Fibroblast of skin of right biceps (primary cell): Measurements from ENCODE around the gene DUSP3.

Experiments used
- DNase-seq: peaks from one replicate; pipeline ENCODE4 v3.0.0-alpha.2; 2013

DUSP3 gene

GRCh38 chr17:43767713-43768059 lies 11.1 kb downstream of the DUSP3 start:
- DNase-seq: no peak

DNA sequence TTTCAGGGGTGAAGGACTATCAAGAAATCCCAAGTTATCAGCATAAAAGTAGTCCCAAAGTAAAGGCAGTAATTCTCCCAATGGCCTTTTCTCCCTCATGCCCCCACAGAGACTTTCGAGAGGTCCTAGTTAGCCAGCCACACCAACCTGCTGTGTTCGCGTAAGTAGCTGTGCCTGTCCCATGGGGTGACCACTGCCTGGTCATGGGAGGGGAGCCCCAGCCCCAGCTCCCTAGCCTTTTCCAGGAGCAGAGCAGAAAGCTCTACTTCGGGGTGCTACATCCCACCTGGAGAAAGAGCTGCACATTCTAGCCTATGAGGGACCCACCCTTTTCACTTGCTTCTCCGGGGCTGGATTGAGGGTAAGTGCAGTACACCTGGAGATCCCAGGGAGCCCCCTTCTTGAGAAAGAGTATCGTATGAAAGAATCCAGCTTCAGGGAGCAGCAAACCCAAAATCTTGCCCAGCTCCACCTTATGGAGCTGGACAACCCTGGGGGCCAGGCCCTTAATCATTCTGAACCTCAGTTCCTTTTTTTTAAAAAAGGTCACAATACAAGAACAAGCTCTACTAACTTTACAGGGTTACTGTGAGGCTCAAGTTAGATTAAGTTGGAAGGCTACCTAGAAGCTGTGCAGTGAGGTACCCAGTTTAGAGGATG lies 11.6 kb downstream of the DUSP3 start:
- no peak for DNase-seq

DNA sequence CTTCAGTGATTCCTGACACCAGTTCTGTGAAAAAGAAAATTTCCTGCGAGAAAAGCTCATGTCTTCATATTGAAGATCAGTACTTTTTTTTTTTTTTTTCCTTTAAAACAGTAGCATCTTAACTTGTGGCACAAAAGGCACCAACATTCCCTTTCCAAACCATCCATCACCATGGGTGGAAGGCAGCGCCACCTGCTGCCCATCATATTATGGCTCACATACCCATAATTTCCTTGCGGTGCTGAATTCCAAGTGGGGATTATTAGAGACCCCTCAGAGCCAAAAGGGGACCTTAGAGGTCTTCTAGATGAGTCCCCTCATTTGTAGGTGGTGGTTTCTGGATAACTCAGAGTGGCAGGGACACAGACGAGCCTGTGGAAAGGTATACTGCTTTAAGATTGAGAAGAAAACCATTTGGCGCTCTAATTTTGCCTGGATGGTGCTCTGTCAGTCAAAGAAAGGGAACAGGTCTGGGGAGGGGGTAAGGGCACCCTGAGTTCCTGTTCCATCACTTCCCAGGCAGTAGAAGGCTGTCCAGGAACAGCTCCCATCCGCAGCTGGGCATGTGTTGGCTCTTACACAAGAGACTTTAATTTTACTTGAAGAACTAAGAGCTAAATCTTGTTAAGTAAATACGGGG lies 12.2 kb downstream of the DUSP3 start:
- peak; percentile 53 for DNase-seq

DNA sequence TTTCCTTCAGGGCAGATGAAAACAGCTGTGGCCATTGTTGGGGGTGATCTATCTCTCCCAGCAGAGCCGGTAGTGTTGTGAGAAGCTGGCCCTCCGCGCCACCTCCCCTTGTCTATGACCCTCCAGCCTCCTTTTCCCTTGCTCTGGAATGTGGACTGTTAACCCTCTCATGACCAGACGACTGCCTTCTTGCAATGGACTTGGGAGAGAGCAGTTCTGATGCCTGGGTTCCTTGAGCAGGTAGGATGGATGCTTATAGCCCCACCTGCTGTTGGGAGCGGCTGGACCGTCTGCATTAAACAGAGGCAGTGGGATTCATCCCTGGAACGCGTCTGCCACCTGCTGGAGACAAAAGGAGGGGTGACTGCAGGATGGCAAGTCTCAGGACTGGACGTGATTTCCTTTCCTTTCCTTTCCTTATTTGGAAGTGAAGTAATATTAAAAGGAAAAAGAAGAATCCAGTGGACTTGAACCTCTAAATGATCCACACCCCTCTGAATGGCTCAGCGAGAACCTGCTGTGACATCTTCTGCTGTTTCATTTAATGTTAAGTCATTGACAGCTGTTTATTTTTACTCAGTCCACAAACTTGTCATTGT lies 18.4 kb downstream of the DUSP3 start:
- peak; percentile 88 for DNase-seq

DNA sequence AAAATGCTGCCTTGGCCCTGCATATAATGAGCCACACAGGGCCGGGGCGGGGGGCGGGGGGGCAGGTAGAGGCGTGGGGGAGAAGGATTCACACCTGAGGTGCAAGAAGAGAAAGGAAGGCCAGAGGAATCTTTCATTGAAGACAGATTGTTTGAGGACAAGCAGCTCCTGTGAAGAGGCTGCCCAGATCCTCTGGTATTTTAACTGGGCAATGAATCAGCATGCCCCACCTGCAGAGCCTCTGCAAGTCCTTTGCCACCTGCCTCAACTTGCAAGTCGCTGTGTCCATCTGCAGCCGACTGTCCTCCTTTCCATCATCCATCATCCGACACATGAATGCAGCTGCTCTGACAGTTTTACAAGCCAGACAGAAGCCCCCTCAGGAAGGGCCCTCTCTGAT lies 18.9 kb downstream of the DUSP3 start:
- no peak for DNase-seq

DNA sequence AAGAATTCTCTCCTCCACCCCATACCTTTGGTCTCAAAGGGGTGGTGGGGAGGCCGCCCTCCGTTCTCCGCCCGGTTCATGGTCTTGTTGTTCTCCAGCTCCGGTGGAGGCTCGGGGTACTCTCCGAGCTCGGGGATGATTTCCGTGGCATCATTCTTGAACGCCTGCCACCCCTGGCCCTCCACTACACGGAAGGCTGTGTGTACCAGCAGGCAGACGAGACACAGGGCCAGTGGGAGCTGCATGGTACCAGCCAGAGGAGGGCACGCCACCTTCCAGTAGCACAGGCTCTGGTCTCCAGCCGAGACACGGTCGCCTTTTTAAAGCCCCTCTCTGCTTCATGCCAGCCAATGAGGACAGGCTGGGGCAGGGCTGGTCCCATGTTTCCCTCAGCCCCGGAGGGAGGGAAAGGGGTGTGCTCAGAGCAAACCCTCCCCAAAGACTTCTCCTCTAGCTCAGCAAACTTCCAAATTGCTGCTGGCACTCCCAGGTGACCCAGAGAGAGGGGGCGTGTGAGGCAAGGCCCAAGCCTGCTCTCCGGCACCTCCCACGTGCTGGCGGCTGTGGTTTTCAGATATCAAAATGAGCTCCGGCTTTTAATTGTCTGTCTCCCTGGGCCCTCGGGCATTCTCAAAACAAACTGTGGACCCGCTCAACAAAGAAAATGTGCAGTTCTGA lies 20.1 kb downstream of the DUSP3 start, which contains the start of gene SOST:
TSS of gene SOST (minus strand) at position 295 of the 678 bp plus-strand sequence. CDS start at position 245, 50 bp downstream.
- no peak for DNase-seq

DNA sequence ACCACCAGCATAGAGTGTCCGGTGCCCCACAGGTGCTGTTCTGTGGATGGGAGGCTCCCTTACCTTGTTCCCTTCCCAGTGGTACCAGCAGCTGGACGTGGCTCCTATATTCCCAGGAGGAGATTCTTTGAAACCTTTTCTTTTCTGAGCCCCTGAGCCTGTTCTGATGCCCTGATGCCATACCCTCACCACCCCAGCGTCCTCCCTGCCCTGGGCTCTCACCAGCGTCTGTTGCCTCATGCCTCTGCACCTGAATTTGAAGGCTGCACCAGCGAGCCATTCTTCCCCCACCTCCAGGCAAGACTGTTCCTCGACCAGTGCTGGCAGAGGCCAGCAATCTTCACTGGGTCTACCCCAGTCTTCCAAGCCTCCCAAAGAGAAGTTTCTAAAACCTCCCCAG lies 20.7 kb downstream of the DUSP3 start:
- no peak for DNase-seq

DNA sequence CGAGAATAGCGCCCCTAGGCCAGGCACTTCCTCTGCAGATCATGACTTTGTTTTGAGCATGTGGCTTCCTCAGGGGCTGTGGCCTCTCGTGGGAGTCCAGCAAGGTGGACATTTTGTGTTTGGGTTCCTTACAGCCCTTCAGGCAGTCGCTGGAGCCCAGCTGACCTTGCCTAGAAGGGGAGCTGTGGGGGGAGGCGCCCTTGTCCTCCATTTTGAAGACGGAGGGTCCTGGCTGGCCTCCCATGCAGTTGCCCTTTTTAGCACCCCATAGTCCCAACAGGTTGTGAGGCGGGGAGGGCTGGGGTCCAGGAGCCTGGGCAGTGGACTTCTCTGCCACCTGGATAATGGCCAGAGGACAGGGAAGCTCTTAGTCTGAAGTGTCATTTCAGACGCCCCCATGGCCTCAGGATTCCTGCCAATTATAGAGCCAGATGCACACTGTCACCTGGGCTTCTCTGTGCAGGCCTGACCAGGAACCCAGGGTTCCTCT lies 21.6 kb downstream of the DUSP3 start:
- DNase-seq: no peak

- DNase-seq: no peak
Observed at GRCh38 chr17:43756201-43756600, 22.6 kb downstream of the DUSP3 start.

GRCh38 chr17:43755389-43755875 lies 23.3 kb downstream of the DUSP3 start:
- DNase-seq: no peak

DNA sequence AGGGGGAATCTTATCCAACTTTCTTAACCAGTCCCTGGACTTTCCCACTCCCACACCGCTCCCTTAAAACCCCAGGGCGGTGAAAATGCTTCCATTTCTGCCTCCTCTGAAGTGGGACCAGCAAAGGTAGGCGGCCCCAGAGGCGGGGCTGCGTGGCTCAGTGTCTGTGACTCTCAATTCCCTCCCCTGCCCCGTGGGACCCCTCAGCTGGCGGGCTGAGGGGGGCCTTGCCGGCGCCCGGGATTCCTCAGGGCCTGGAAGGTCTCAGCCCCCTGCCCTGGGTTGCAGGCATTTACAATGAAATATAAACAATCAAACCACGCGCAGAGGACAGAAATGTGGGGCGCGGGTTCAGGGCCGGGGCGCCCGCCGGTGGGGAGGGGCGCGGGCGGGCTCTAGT lies 23.8 kb downstream of the DUSP3 start:
- no peak for DNase-seq

DNA sequence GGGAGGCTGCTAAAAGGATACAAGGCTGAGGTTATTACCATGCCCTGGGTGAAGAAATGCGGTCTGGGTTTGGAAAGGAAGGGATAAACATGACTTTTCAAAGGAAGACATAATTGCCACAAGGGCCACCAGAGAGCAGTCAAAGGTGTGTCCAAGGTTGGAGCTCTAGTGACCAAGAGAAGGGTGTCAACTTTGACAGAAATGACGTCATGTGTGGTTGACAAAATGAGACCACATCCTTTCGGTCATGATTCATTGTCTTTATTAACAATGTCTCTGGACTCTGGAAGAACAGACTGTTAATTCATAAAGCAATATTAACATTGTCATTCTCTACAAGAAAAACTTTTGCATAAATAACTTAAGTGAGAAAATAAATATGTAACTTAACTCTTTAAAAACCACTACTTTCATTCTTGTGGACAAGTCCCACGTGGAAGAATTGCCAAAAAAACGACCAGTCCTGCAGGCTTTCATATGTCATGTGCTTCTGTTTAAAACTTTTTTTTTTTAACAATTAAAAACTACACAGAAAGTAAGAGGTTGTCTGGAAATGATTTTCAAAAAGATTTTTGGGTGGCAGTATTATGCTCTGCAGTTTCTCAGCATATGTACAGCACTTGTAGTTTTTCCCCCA lies 25.2 kb downstream of the DUSP3 start:
- peak; percentile 66 for DNase-seq

- no peak for DNase-seq
Observed at GRCh38 chr17:43750153-43750552, 28.6 kb downstream of the DUSP3 start.

GRCh38 chr17:43745541-43745940 lies 33.2 kb downstream of the DUSP3 start:
- peak; percentile 60 for DNase-seq

DNA sequence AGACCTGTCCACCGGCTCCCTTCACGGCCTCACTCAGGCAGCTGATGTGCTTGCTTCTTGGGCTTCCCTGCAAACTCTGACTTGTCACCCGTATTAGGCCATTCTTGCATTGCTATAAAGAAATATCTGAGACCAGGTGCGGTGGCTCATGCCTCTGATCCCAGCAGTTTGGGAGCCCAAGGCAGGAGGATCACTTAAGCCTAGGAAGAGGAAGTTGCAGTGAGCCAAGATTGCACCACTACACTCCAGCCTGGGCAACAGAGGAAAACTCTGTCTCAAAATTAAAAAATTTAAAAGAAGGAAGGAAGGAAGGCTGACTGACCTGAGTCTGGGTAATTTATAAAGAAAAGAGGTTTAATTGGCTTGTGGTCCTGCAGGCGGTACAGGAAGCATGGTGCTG lies 37.1 kb downstream of the DUSP3 start:
- no peak for DNase-seq

GRCh38 chr17:43740541-43740940 lies 38.2 kb downstream of the DUSP3 start:
- peak; percentile 68 for DNase-seq

DNA sequence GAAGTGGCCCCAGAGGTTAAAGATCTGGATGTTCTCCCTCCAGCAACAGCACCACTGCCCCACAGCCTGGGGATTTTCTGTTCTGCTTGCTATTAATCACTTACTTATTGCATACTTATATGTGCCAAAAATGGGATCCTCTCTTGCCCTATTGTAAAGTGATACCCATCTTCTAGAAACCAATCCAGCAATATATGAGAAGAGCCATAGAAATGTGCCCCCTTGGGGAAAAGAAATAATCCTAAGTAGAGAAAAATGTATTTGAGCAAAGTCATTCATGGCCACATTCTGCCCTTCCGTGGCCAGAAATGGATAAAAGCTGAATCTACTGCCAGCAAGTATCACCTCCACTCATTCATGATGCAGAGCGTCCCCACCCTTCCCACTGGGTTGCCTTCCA lies 41.1 kb downstream of the DUSP3 start:
- DNase-seq: no peak

- DNase-seq: peak; percentile 30
Observed at GRCh38 chr17:43736389-43736788, 42.4 kb downstream of the DUSP3 start.

GRCh38 chr17:43734376-43734775 lies 44.4 kb downstream of the DUSP3 start:
- DNase-seq: peak; percentile 91

- DNase-seq: no peak
Observed at GRCh38 chr17:43733956-43734355, 44.8 kb downstream of the DUSP3 start.

DNA sequence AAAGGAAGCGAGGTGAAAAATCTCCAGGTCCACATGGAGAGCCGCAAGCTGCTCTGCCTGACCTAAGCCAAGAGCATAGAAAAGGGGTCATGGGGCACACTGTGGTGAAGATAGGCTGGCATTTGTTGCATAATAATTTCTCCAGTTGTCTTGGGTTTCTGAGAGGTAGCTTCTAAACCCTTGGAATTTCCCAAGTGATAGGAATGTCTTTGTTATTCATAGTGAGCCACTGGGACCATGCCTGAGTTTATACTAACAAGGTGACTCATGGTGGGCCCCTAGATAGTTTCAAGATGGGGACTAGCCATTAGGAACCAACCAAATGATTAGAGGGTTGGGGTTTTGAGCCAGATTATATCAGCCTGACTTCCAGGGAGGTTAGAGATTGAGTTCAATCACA lies 45.8 kb downstream of the DUSP3 start:
- peak; percentile 96 for DNase-seq

DNA sequence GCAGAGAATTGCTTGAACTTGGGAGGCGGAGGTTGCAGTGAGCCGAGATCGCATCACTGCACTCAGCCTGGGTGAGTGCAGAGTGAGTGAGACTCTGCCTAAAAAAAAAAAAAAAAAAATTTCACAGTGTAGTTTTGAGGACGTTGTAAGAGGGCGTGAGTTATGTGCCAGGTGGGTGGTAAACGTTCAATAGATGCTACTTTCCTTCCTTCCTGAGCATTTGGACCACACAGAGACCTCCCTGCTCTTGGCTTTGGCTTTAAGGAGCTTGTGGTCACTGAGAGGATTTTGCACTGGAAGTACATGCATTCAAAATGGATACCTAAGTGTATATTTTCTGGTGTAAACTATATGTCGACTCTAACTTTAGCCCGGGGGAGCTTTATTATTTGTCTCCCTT lies 50.7 kb downstream of the DUSP3 start:
- no peak for DNase-seq
